Stimulated activated CD4-positive, alpha-beta T cell treated with anti-CD3 and anti-CD28 coated beads, Interleukin-15, amount 100 ng/mL, for 48 hours (primary cell): ENCODE measurements around the gene LGI2.
"Not testable (repeated sequence)": the region's sequence is repeated elsewhere in the genome, so short reads cannot be mapped to it uniquely, and the experiment has no call there.

Experiments used
- DNase-seq, 2 donors: peaks; one replicate each; pipeline ENCODE4 v3.0.0-alpha.2; 2020; ENCODE audit warnings: low read depth in 2 of 2

LGI2 gene

GRCh38 chr4:25050370-25051078, 19.8 kb upstream of the LGI2 start:
- no peak for DNase-seq

- no peak for DNase-seq
Observed at GRCh38 chr4:25043548-25043947, 12.8 kb upstream of the LGI2 start.

- no peak for DNase-seq
Observed at GRCh38 chr4:25033526-25033925, 2.8 kb upstream of the LGI2 start.

GRCh38 chr4:25032126-25032525, 1.4 kb upstream of the LGI2 start:
- no peak for DNase-seq

DNA sequence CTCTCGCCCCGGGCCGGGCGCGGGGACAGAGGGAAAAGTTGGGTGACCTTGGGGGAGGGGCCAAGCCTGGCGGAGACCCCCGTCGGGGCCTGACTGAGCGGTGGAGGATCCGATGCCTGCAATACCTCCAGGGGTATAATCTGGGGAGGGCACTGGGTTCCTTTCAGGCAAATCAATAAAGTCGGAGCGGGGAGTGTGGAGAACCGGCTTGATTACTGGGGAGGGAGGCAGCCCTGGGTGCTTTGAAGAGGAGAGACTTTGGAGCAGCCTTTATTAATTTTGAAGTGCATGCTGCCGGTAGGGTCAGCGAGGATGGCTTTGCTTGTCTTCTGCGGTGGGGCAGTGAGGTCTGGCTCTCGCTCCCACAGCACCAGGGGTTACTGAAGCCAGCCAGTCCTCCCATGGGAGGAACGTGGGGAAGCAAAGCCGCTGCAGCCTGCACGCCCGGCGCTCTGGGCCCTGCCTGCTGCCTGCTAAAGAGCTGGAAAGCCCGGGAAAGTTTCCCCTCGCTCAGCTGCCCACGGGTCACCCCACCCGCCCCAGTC, 403 bp upstream of the LGI2 start:
- DNase-seq = no peak

GRCh38 chr4:25029479-25030276, 1.1 kb downstream of the LGI2 start:
- no peak for DNase-seq

DNA sequence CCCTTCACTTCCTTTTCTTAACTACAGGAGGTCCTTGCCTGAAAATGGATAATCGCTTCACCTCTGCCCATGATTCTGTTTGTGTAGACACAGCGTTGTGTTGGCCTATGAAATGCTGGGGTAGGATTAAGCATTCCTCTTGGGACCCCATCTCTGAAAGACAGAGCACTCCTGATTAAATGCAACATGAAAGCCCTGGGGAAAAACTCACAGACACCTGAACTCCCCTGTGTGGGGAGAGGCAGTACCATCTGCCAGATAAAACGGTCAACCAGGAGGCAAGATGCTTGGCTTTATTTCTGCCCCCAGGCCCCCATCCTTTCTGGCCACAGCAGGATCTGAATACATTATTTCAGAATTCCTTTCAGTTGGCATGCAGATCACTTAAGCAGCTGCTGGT, 1.9 kb downstream of the LGI2 start:
- no peak for DNase-seq

DNA sequence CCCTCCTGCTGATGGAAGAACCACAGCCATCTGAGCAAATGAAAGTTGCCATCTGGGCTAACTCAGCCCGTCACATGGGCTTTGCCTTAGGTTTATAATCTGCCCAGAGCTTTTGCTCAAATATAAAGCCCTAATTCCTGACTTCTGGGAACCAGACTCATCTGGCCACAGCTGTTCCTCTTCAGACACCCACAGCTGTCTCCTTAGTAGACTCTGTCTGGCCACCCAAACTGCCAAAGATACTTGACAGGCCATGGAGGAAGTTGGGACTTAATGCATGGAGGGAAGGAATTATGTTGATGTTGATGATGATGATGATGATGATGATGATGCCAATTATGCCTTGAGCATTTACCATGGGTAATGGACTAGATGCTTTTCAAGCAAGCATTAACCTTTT, 8.0 kb downstream of the LGI2 start:
- DNase-seq = no peak

GRCh38 chr4:25021216-25021615, 9.5 kb downstream of the LGI2 start:
- DNase-seq = no peak

- no peak for DNase-seq
Observed at GRCh38 chr4:25020236-25020635, 10.5 kb downstream of the LGI2 start.

DNA sequence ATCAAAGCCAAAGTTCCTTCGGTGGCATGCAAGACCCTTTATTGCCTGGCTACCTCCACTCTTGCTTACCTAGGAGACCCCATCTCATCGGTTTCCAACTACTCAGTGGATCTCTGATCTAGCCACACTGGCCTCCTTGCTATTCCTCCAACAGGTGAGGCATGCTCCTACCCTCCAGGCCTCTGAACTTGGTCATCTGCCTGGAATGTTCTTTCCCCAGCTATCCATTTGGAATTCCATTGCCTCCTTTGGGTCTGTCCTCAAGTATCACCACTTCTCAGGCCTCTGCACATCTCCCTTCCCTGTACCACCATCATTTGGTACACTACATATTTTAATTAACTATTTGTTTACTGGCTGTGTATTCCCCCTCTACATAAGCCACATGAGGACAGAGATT, 11.2 kb downstream of the LGI2 start:
- no peak for DNase-seq

DNA sequence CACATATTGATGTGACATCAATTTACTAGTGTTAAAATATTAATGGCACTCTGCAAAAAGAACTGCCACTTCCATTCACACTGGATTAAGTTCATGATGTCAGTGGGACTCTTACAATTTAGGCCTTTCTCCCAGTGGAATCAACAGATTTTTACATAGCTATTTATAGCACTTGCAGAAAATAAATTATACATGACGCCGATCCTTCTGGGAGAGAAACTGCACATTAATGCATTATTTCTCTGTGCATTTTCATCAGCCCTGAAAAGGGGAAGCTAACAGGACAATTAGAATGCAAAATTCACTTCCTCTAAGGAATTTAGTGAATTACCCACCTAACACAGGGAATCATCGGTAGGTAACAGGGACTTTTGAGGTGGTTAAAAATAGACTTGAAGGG, 15.7 kb downstream of the LGI2 start:
- no peak for DNase-seq

- DNase-seq = not testable (repeated sequence)
Observed at GRCh38 chr4:25014662-25014983, 16.1 kb downstream of the LGI2 start.

- DNase-seq = no peak
Observed at GRCh38 chr4:25013756-25014661, 16.7 kb downstream of the LGI2 start.

DNA sequence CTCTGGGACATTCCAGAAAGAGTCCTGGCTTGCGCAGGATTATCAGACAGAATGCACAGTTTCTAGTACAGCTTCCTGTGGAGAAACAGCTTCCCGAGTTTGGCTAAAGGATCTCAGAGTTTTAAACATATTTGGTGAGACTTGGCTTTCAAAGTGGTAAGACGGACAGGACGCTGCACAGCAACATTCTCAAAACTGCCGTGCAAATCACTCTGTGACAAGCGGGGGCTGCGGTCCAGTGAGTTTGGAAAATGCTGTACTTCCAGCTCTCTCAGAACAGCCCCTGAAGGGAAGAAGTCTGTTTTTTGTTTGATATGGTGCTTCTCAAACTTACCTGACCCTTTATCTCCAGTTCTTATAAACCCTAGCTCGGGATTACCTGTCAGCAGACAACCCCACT, 18.1 kb downstream of the LGI2 start:
- DNase-seq = no peak

DNA sequence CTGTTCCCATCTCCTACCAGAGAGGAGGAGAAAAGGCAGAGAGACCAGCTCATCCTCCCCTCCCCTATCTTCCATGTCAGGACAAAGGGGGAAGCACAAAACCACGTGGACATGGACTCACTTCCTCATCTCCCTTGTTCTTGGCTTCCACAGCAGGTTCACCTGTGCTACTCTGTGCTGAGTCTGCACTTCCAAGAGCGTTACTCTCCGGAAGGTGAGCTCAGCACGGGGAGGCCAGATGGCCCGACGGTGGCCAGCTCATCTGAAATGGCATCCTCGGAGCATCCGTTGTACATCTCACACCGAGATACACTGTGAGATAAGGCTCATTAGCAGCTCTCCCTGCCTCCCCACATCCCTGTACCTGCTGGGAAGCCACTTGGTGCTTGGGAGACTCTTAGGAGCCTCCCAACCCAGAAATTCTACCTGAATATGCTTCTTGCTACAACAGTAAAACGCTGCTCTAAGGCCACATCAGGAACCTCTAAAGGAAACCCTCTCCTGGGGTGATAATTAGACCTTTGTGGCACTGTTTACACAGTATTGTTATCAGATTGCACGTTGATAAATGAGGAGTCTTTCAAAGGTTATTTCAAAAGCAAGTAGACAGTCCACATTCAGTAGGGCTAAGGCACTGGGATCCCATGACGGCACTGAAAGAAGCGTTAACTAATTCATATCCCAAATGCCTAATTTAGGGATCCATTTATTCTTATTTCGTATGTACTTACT, 19.4 kb downstream of the LGI2 start:
- no peak for DNase-seq

- no peak for DNase-seq
Observed at GRCh38 chr4:25007598-25007997, 23.1 kb downstream of the LGI2 start.

- no peak for DNase-seq
Observed at GRCh38 chr4:25002681-25003080, 28.1 kb downstream of the LGI2 start.

- no peak for DNase-seq
Observed at GRCh38 chr4:25001509-25001908, 29.2 kb downstream of the LGI2 start.

DNA sequence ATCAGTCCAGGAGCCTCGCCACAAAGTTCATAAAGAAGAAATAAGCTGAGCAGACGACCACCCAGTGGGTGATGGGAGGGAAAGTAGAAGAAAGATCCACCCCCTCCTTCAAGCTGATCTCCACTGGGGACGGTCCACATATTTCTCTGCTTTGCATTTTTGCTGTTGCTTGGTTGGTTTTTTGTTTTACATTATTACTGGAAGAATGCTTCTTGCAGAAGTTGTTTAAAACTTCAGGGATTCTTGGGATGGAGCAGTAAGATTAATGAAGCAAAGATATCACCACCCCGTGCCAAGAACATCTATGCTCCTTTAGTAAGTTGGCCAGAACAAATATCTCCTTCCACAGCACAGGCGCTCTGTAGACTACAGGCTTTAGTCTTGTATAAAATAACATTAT, 30.1 kb downstream of the LGI2 start:
- DNase-seq = no peak

DNA sequence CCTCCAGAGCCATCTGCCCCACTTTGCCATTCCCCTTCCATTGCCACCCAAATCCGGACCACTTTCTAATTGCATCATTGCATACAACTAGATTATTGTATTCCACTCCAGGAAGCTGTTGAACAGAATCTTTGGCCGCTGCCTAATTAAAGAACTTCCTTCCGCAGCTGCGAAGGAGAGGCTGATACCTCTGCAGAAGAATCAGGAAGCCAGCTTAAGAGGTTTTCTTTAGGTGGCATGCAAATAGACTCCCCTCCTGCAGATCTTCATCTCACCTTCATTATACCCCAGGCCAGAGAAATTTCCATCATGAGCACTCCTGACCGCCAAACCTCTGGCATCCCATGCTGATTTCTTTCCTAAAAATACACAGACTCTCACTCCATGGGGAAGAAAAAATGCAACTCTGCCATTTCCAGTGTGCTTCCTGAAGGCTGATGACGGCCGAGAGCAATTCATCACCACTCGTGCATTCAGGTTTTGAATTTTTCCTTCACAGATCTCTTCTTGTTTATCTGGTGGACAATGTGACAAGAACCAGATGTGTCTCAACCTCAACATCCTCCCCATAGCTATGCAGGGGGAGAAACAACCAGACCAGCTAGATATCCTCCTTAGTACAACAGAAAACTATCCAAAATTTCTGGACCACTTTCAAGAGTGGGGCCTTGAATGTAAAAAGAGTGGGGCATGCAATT, 31.2 kb downstream of the LGI2 start:
- no peak for DNase-seq
